B cell (primary cell): Measurements from ENCODE around the gene NHS. TPM values are rescaled to one million over a fixed set of nuclear protein-coding genes. Genes with fewer than 3 reads are reported as not detected.

Experiments
- ATAC-seq: fragments of 200-7000 bp; cut with Tn5 transposase; one replicate; pipeline ENCODE4 v1.10.0; 2021; ENCODE audit warnings: low read depth, mild to moderate bottlenecking, moderate number of reproducible peaks, moderate library complexity
- CTCF ChIA-PET: fragments of 350-600 bp; sonication (Branson Sonifier 250); formaldehyde crosslinking; loops from one replicate; lab custom pipeline; 2021; ENCODE audit warnings: antibody characterized with exemption, inconsistent platforms; lab: Charles Lee
- POLR2A ChIA-PET: fragments of 350-600 bp; sonication (Branson Sonifier 250); formaldehyde crosslinking; loops from one replicate; lab custom pipeline; 2021; ENCODE audit warnings: antibody characterized with exemption; lab: Charles Lee
- DNase-seq: peaks from one replicate; pipeline ENCODE4 v3.0.0; 2013
- H2AFZ ChIP-seq: 2 replicates; pipeline ENCODE4 v1.6.1; 2012; ENCODE audit warnings: mild to moderate bottlenecking, low read depth, low read length; ENCODE audit not compliant: insufficient read depth, poor library complexity, severe bottlenecking
- H3K27ac ChIP-seq, 2 donors: 1 replicate in 1 of 2; 2 replicates in 1 of 2; pipeline ENCODE4 v1.5.1; 2012 to 2013; ENCODE audit warnings: low read length in 2 of 2, mild to moderate bottlenecking in 2 of 2, moderate library complexity in 1 of 2
- H3K27me3 ChIP-seq, 4 experiments: fragments of 200-600 bp in 1 of 4; sonication (generic) in 1 of 4; replicated peaks in 1 of 4; 1 replicate in 2 of 4; 2 replicates in 2 of 4; pipeline versions ENCODE4 v1.6.1 to v1.7.0; 2013 to 2016; ENCODE audit warnings: low read length in 3 of 4, mild to moderate bottlenecking in 2 of 4, mixed read lengths in 1 of 4, moderate library complexity in 1 of 4; ENCODE audit not compliant: insufficient read depth in 4 of 4, control insufficient read depth in 3 of 4; ENCODE audit errors: control extremely low read depth in 1 of 4
- H3K36me3 ChIP-seq, 2 experiments: replicated peaks in 1 of 2; 1 replicate in 1 of 2; 2 replicates in 1 of 2; pipeline versions ENCODE4 v1.6.1 to v1.7.1; 2013; ENCODE audit warnings: low read length in 1 of 2; ENCODE audit not compliant: insufficient read depth in 2 of 2, control insufficient read depth in 1 of 2; ENCODE audit errors: control extremely low read depth in 1 of 2, extremely low read depth in 1 of 2
- H3K4me1 ChIP-seq, 2 donors: fragments of 200-600 bp in 1 of 2; sonication (generic) in 1 of 2; 1 replicate in 1 of 2; 2 replicates in 1 of 2; pipeline versions ENCODE4 v1.5.1 to v1.6.1; 2013 to 2017; ENCODE audit warnings: low read length in 2 of 2; ENCODE audit not compliant: control insufficient read depth in 2 of 2, insufficient read depth in 2 of 2
- H3K4me2 ChIP-seq: replicated peaks from 2 replicates; pipeline ENCODE3; 2012; ENCODE audit warnings: mild to moderate bottlenecking, low read depth, low read length; ENCODE audit not compliant: poor library complexity, severe bottlenecking
- H3K4me3 ChIP-seq, 5 experiments: fragments of 200-600 bp in 1 of 5; sonication (generic) in 1 of 5; 1 replicate in 3 of 5; 2 replicates in 2 of 5; pipeline versions ENCODE4 v1.5.1 to v1.7.0; 2011 to 2016; ENCODE audit warnings: low read length in 4 of 5, mild to moderate bottlenecking in 4 of 5, low read depth in 2 of 5, control low read depth in 1 of 5, moderate library complexity in 1 of 5; ENCODE audit not compliant: insufficient read depth in 1 of 5; ENCODE audit errors: control extremely low read depth in 1 of 5, extremely low read depth in 1 of 5
- H3K79me2 ChIP-seq: fragments of 200-600 bp; sonication (generic); one replicate; pipeline ENCODE4 v1.6.0; 2016; ENCODE audit warnings: low read length; ENCODE audit not compliant: control insufficient read depth, insufficient read depth
- H3K9ac ChIP-seq: fragments of 200-600 bp; sonication (generic); 2 replicates; pipeline ENCODE4 v1.6.1; 2017; ENCODE audit warnings: mild to moderate bottlenecking, low read length, moderate library complexity
- H3K9me3 ChIP-seq, 3 donors: one replicate each; pipeline versions ENCODE4 v1.6.1 to v1.7.1; 2013; ENCODE audit warnings: low read length in 2 of 3; ENCODE audit not compliant: control insufficient read depth in 2 of 3, insufficient read depth in 1 of 3; ENCODE audit errors: control extremely low read depth in 1 of 3
- H4K20me1 ChIP-seq: 2 replicates; pipeline ENCODE4 v1.6.0; 2012; ENCODE audit warnings: mild to moderate bottlenecking, low read length; ENCODE audit not compliant: insufficient read depth, control insufficient read depth, poor library complexity, severe bottlenecking
- H3K27ac Mint-ChIP-seq: one replicate; pipeline ENCODE4 v1.8.0; 2021; ENCODE audit warnings: mixed read lengths
- H3K27me3 Mint-ChIP-seq: one replicate; pipeline ENCODE4 v1.8.0; 2021; ENCODE audit warnings: mixed read lengths
- H3K4me1 Mint-ChIP-seq: one replicate; pipeline ENCODE4 v1.8.0; 2021; ENCODE audit warnings: mixed read lengths
- H3K4me3 Mint-ChIP-seq: one replicate; pipeline ENCODE4 v1.8.0; 2021; ENCODE audit warnings: mixed read lengths
- H3K9me3 Mint-ChIP-seq: one replicate; pipeline ENCODE4 v1.8.0; 2022; ENCODE audit warnings: mixed read lengths; ENCODE audit not compliant: insufficient read depth
- EZH2 ChIP-seq: IDR thresholded peaks from 2 replicates; pipeline ENCODE4 v1.6.1; 2012; ENCODE audit warnings: borderline replicate concordance, low read depth, mild to moderate bottlenecking, moderate library complexity, low read length; ENCODE audit not compliant: insufficient read depth, poor library complexity, severe bottlenecking
- WGBS: methylation state at CpG from one replicate; pipeline ENCODE4 v1.1.5; 2013; ENCODE audit warnings: missing lambda C conversion rate; ENCODE audit not compliant: insufficient coverage; 5-methylcytosine and 5-hydroxymethylcytosine counted together
- intact Hi-C: fragments of 100-400 bp; cut with micrococcal nuclease; formaldehyde crosslinking; loops from one replicate; pipeline ENCODE4 v1.10.0; 2022
- polyA plus RNA-seq: library from polyadenylated mRNA; depleted of rRNA; stranded (reverse); fragments of >200 nt; gene quantifications from 2 replicates; pipeline ENCODE4 v1.2.3, GENCODE V29; 2012
- total RNA-seq, 2 donors: library from RNA; stranded (reverse); fragments of 120-200 nt in 1 of 2; gene quantifications; 1 replicate in 1 of 2; 2 replicates in 1 of 2; pipeline versions ENCODE4 v1.2.3 to v1.2.4, GENCODE V29; 2013 to 2022
- TF ChIP-seq, protein P1 (sequence below): fragments of 200-600 bp; IDR thresholded peaks from one replicate; pipeline ENCODE4 v1.8.0; 2022; ENCODE audit warnings: antibody characterized with exemption, mild to moderate bottlenecking

Gene NHS
- total and polyA plus RNA-seq, 2 donors (not counting 1 experiment from before 2014, with no cell fraction given), result not detected

DNA sequence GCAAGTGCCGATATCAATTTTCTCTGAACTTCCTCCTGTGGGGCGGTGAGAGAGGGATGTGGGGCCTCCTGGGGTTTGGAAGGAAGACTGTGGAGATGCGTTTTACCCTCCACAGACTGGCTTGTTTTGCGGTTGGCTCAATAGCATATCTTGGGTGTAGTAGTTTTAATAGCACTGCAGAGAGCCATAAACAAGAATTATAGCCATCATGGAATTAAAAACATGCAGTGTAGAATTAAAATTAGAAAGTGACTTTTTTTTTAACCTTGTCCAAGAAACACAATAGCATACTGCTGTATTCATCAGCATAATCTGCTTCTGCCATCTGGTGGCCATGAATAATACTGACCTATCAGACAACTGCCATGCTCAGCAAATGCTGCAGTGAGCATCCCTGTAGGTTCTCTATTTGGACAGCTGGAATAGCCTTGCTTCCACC is 315.0 kb downstream of the NHS start:
- intact Hi-C loops, result no loop called here
- peak overlapping the region; percentile 20 for H3K4me2 ChIP-seq
- DNase-seq, result peak; percentile 27

DNA sequence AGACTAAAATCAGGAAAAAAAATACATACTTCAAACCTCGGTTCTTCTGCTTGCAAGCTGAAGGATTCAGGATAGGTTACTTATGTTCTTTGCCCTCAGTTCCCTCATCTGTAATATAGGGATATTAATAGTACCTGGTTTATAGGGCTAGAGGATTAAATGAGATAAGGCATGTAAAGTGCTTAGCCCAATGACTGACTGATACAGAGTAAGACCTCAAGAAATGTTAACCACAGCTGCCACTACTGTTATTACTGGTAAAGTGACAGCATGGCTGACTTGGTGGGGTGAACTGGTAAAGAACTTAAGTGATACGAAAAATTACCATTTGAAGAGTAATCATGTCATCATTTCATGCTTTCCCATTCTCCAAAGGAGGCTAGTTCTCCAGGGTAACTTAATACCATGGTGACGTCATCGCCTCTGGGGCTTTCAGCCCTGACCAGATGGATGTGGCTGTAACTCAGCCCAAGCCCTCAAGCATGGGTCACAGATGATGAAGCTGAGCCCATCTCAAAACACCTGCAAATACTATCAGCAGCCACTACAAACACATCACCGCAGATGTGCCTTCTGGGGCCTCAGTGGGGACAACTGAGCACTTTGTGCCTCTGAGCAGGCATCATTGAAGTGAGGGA is 317.8 kb downstream of the NHS start:
- ChIA-PET POLR2A (no interaction called here), CTCF (no interaction called here)
- Histone ChIP-seq H4K20me1 (no peaks in the 10 kb centered on the region), H3K4me3 (no peak overlapping the region), H3K36me3 (no peaks in the 10 kb centered on the region), H2AFZ (no peak overlapping the region), H3K27me3 (no peaks in the 10 kb centered on the region), H3K27ac (no peak overlapping the region), H3K9ac (no peak overlapping the region), H3K9me3 (no peaks in the 10 kb centered on the region), H3K4me1 (no peaks in the 10 kb centered on the region), H3K4me2 (no peak overlapping the region), H3K79me2 (no peaks in the 10 kb centered on the region)
- H3K4me3 Mint-ChIP-seq, result no peak overlapping the region
- no peak overlapping the region for H3K27ac Mint-ChIP-seq
- no peak for TF ChIP-seq EZH2
- TF ChIP-seq, protein P1, sequence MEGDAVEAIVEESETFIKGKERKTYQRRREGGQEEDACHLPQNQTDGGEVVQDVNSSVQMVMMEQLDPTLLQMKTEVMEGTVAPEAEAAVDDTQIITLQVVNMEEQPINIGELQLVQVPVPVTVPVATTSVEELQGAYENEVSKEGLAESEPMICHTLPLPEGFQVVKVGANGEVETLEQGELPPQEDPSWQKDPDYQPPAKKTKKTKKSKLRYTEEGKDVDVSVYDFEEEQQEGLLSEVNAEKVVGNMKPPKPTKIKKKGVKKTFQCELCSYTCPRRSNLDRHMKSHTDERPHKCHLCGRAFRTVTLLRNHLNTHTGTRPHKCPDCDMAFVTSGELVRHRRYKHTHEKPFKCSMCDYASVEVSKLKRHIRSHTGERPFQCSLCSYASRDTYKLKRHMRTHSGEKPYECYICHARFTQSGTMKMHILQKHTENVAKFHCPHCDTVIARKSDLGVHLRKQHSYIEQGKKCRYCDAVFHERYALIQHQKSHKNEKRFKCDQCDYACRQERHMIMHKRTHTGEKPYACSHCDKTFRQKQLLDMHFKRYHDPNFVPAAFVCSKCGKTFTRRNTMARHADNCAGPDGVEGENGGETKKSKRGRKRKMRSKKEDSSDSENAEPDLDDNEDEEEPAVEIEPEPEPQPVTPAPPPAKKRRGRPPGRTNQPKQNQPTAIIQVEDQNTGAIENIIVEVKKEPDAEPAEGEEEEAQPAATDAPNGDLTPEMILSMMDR, result no peak
- peaks cover 7% of the 10 kb centered on the region for H3K27me3 Mint-ChIP-seq
- ATAC-seq, result no peak
- no peak for DNase-seq
- H3K4me1 Mint-ChIP-seq, result peaks cover 3% of the 10 kb centered on the region
- no peaks in the 10 kb centered on the region for H3K9me3 Mint-ChIP-seq
- no CpG with 5 or more reads among the region's 5 CpGs for WGBS
- intact Hi-C loops, result no loop called here

More for the DNA sequence above, 315.0 kb downstream of the NHS start:
- no peak overlapping the region for H3K4me3 Mint-ChIP-seq
- CTCF ChIA-PET, result interaction anchor here (0.7 to 1.1 kb wide), 2 partner anchors 11 to 448 kb away, joined by 3 read pairs; no protein-coding TSS in a partner anchor
- H3K27ac ChIP-seq, result no peak overlapping the region
- no peak overlapping the region for H3K27ac Mint-ChIP-seq
- no peaks in the 10 kb centered on the region for H3K27me3 Mint-ChIP-seq
- POLR2A ChIA-PET, result no interaction called here
- no peak overlapping the region for H3K4me3 ChIP-seq
- H3K9me3 Mint-ChIP-seq, result no peaks in the 10 kb centered on the region
- no peaks in the 10 kb centered on the region for H3K4me1 ChIP-seq
- peaks cover 3% of the 10 kb centered on the region for H3K4me1 Mint-ChIP-seq
- no peaks in the 10 kb centered on the region for H4K20me1 ChIP-seq
- H3K79me2 ChIP-seq, result no peaks in the 10 kb centered on the region
- H3K36me3 ChIP-seq, result no peaks in the 10 kb centered on the region
- ATAC-seq, result no peak
- no peak overlapping the region for H3K9ac ChIP-seq
- no peaks in the 10 kb centered on the region for H3K27me3 ChIP-seq
- TF ChIP-seq EZH2, result no peak
- TF ChIP-seq, protein P1, result peak; percentile 45
- WGBS, result no CpG with 5 or more reads among the region's 4 CpGs
- H2AFZ ChIP-seq, result no peak overlapping the region
- H3K9me3 ChIP-seq, result no peaks in the 10 kb centered on the region
